ENCODE results near the gene CHAF1A. TPM values are rescaled to one million over a fixed set of nuclear protein-coding genes. Genes with fewer than 3 reads are reported as not detected.
A peak's percentile ranks its signal among the peaks of the same experiment; 100 is the strongest.

CHAF1A gene
- polyA plus RNA-seq, 2 donors = 10.8 to 11.7 TPM

GRCh38 chr19:4467835-4468234 is 65.4 kb downstream of the CHAF1A start:
- no peaks in the 10 kb centered on the region for H3K27me3 ChIP-seq (ENCODE audit: control insufficient read depth in 1 of 2, insufficient read depth in 2 of 2, low read length in 2 of 2)
- WGBS, 2 donors = 86% methylated on average over 3 of the region's 3 CpGs
- H3K36me3 ChIP-seq (ENCODE audit: control insufficient read depth in 2 of 2, insufficient read depth in 2 of 2, low read length in 1 of 2) = no peaks in the 10 kb centered on the region
- H3K27ac ChIP-seq (ENCODE audit: low read depth in 2 of 2, low read length in 1 of 2) = no peak overlapping the region
- H3K9me3 ChIP-seq (ENCODE audit: control insufficient read depth in 2 of 2, insufficient read depth in 1 of 2, low read depth in 1 of 2, low read length in 1 of 2) = no peaks in the 10 kb centered on the region
- H3K4me3 ChIP-seq (ENCODE audit: low read depth in 1 of 2, low read length in 2 of 2) = no peak overlapping the region
- H3K4me1 ChIP-seq (ENCODE audit: control insufficient read depth in 2 of 2, insufficient read depth in 2 of 2, low read length in 1 of 2) = peaks cover 0 to under 1% of the 10 kb centered on the region in 2 donors

- WGBS, 2 donors = 0 to 1% methylated on average over 33 of the region's 33 CpGs
- Histone ChIP-seq H3K9me3 (ENCODE audit: control insufficient read depth in 2 of 2, insufficient read depth in 1 of 2, low read depth in 1 of 2, low read length in 1 of 2) (no peaks in the 10 kb centered on the region), H3K4me1 (ENCODE audit: control insufficient read depth in 2 of 2, insufficient read depth in 2 of 2, low read length in 1 of 2) (peaks cover 13 to 14% of the 10 kb centered on the region in 2 donors)
Measured at GRCh38 chr19:4471403-4472173, 69.1 kb downstream of the CHAF1A start.

GRCh38 chr19:4472174-4472974 is 69.9 kb downstream of the CHAF1A start, which contains the start of gene HDGFL2:
TSS of gene HDGFL2 (plus strand) at chr19:4472297. CDS start at chr19:4472351, 54 bp downstream.
- Histone ChIP-seq H3K9me3 (ENCODE audit: control insufficient read depth in 2 of 2, insufficient read depth in 1 of 2, low read depth in 1 of 2, low read length in 1 of 2) (no peaks in the 10 kb centered on the region), H3K4me3 (ENCODE audit: low read depth in 1 of 2, low read length in 2 of 2) (peak within 1 kb of the TSS; percentile 62 to 95), H3K27me3 (ENCODE audit: control insufficient read depth in 1 of 2, insufficient read depth in 2 of 2, low read length in 2 of 2) (no peaks in the 10 kb centered on the region), H3K27ac (ENCODE audit: low read depth in 2 of 2, low read length in 1 of 2) (peak within 1 kb of the TSS; percentile 82 to 91), H3K4me1 (ENCODE audit: control insufficient read depth in 2 of 2, insufficient read depth in 2 of 2, low read length in 1 of 2) (peaks cover 13 to 14% of the 10 kb centered on the region in 2 donors), H3K36me3 (ENCODE audit: control insufficient read depth in 2 of 2, insufficient read depth in 2 of 2, low read length in 1 of 2) (peaks cover 0 to 13% of the 10 kb centered on the region in 2 donors)
- 0 to 1% methylated on average over 59 to 70 of the region's 71 CpGs for WGBS, 2 donors

More at GRCh38 chr19:4471403-4472173, 69.1 kb downstream of the CHAF1A start:
- peak overlapping the region; percentile 47 to 95 for H3K4me3 ChIP-seq (ENCODE audit: low read depth in 1 of 2, low read length in 2 of 2)
- no peaks in the 10 kb centered on the region for H3K27me3 ChIP-seq (ENCODE audit: control insufficient read depth in 1 of 2, insufficient read depth in 2 of 2, low read length in 2 of 2)
- peaks cover 0 to 6% of the 10 kb centered on the region in 2 donors for H3K36me3 ChIP-seq (ENCODE audit: control insufficient read depth in 2 of 2, insufficient read depth in 2 of 2, low read length in 1 of 2)
- peak overlapping the region; percentile 82 to 91 for H3K27ac ChIP-seq (ENCODE audit: low read depth in 2 of 2, low read length in 1 of 2)

- Histone ChIP-seq H3K4me3 (ENCODE audit: low read depth in 1 of 2, low read length in 2 of 2) (peak overlapping the region; percentile 62 to 95), H3K36me3 (ENCODE audit: control insufficient read depth in 2 of 2, insufficient read depth in 2 of 2, low read length in 1 of 2) (peaks cover 0 to 18% of the 10 kb centered on the region in 2 donors), H3K27me3 (ENCODE audit: control insufficient read depth in 1 of 2, insufficient read depth in 2 of 2, low read length in 2 of 2) (no peaks in the 10 kb centered on the region), H3K4me1 (ENCODE audit: control insufficient read depth in 2 of 2, insufficient read depth in 2 of 2, low read length in 1 of 2) (peaks cover 13 to 14% of the 10 kb centered on the region in 2 donors), H3K9me3 (ENCODE audit: control insufficient read depth in 2 of 2, insufficient read depth in 1 of 2, low read depth in 1 of 2, low read length in 1 of 2) (no peaks in the 10 kb centered on the region), H3K27ac (ENCODE audit: low read depth in 2 of 2, low read length in 1 of 2) (no peak overlapping the region)
- WGBS, 2 donors = 17 to 22% methylated on average over 24 to 25 of the region's 25 CpGs
Measured at GRCh38 chr19:4473011-4473762, 70.7 kb downstream of the CHAF1A start.

- WGBS, 2 donors = 30 to 44% methylated on average over 23 of the region's 23 CpGs
- peaks cover 0 to 20% of the 10 kb centered on the region in 2 donors for H3K36me3 ChIP-seq (ENCODE audit: control insufficient read depth in 2 of 2, insufficient read depth in 2 of 2, low read length in 1 of 2)
- peaks cover 13 to 14% of the 10 kb centered on the region in 2 donors for H3K4me1 ChIP-seq (ENCODE audit: control insufficient read depth in 2 of 2, insufficient read depth in 2 of 2, low read length in 1 of 2)
- no peaks in the 10 kb centered on the region for H3K27me3 ChIP-seq (ENCODE audit: control insufficient read depth in 1 of 2, insufficient read depth in 2 of 2, low read length in 2 of 2)
- H3K27ac ChIP-seq (ENCODE audit: low read depth in 2 of 2, low read length in 1 of 2) = no peak overlapping the region
- peak overlapping the region in 1 of 2 donors; percentile 95 for H3K4me3 ChIP-seq (ENCODE audit: low read depth in 1 of 2, low read length in 2 of 2)
- no peaks in the 10 kb centered on the region for H3K9me3 ChIP-seq (ENCODE audit: control insufficient read depth in 2 of 2, insufficient read depth in 1 of 2, low read depth in 1 of 2, low read length in 1 of 2)
Measured at GRCh38 chr19:4473763-4474513, 71.5 kb downstream of the CHAF1A start.

GRCh38 chr19:4474514-4475022 is 72.1 kb downstream of the CHAF1A start:
- WGBS, 2 donors = 35 to 43% methylated on average over 13 of the region's 13 CpGs
- no peaks in the 10 kb centered on the region for H3K9me3 ChIP-seq (ENCODE audit: control insufficient read depth in 2 of 2, insufficient read depth in 1 of 2, low read depth in 1 of 2, low read length in 1 of 2)
- H3K36me3 ChIP-seq (ENCODE audit: control insufficient read depth in 2 of 2, insufficient read depth in 2 of 2, low read length in 1 of 2) = peaks cover 0 to 20% of the 10 kb centered on the region in 2 donors
- peaks cover 13 to 14% of the 10 kb centered on the region in 2 donors for H3K4me1 ChIP-seq (ENCODE audit: control insufficient read depth in 2 of 2, insufficient read depth in 2 of 2, low read length in 1 of 2)
- no peaks in the 10 kb centered on the region for H3K27me3 ChIP-seq (ENCODE audit: control insufficient read depth in 1 of 2, insufficient read depth in 2 of 2, low read length in 2 of 2)
- H3K4me3 ChIP-seq (ENCODE audit: low read depth in 1 of 2, low read length in 2 of 2) = no peak overlapping the region
- H3K27ac ChIP-seq (ENCODE audit: low read depth in 2 of 2, low read length in 1 of 2) = no peak overlapping the region

GRCh38 chr19:4477034-4477801 is 74.8 kb downstream of the CHAF1A start:
- H3K36me3 ChIP-seq (ENCODE audit: control insufficient read depth in 2 of 2, insufficient read depth in 2 of 2, low read length in 1 of 2) = peaks cover 0 to 20% of the 10 kb centered on the region in 2 donors
- no peak overlapping the region for H3K4me3 ChIP-seq (ENCODE audit: low read depth in 1 of 2, low read length in 2 of 2)

GRCh38 chr19:4482721-4483364 is 80.4 kb downstream of the CHAF1A start:
- Histone ChIP-seq H3K27ac (ENCODE audit: low read depth in 2 of 2, low read length in 1 of 2) (no peak overlapping the region), H3K36me3 (ENCODE audit: control insufficient read depth in 2 of 2, insufficient read depth in 2 of 2, low read length in 1 of 2) (peaks cover 0 to 13% of the 10 kb centered on the region in 2 donors), H3K27me3 (ENCODE audit: control insufficient read depth in 1 of 2, insufficient read depth in 2 of 2, low read length in 2 of 2) (no peaks in the 10 kb centered on the region), H3K4me1 (ENCODE audit: control insufficient read depth in 2 of 2, insufficient read depth in 2 of 2, low read length in 1 of 2) (no peaks in the 10 kb centered on the region), H3K4me3 (ENCODE audit: low read depth in 1 of 2, low read length in 2 of 2) (no peak overlapping the region), H3K9me3 (ENCODE audit: control insufficient read depth in 2 of 2, insufficient read depth in 1 of 2, low read depth in 1 of 2, low read length in 1 of 2) (no peaks in the 10 kb centered on the region)
- 92 to 93% methylated on average over 35 of the region's 35 CpGs for WGBS, 2 donors

More at GRCh38 chr19:4477034-4477801, 74.8 kb downstream of the CHAF1A start:
- Histone ChIP-seq H3K9me3 (ENCODE audit: control insufficient read depth in 2 of 2, insufficient read depth in 1 of 2, low read depth in 1 of 2, low read length in 1 of 2) (no peaks in the 10 kb centered on the region), H3K4me1 (ENCODE audit: control insufficient read depth in 2 of 2, insufficient read depth in 2 of 2, low read length in 1 of 2) (peaks cover 13 to 14% of the 10 kb centered on the region in 2 donors), H3K27ac (ENCODE audit: low read depth in 2 of 2, low read length in 1 of 2) (no peak overlapping the region), H3K27me3 (ENCODE audit: control insufficient read depth in 1 of 2, insufficient read depth in 2 of 2, low read length in 2 of 2) (no peaks in the 10 kb centered on the region)
- 84 to 86% methylated on average over 16 of the region's 16 CpGs for WGBS, 2 donors
